ENCODE measurements around the gene NRF1.
"Not testable (repeated sequence)": the region's sequence is repeated elsewhere in the genome, so short reads cannot be mapped to it uniquely, and the experiment has no call there.

Gene NRF1

DNA sequence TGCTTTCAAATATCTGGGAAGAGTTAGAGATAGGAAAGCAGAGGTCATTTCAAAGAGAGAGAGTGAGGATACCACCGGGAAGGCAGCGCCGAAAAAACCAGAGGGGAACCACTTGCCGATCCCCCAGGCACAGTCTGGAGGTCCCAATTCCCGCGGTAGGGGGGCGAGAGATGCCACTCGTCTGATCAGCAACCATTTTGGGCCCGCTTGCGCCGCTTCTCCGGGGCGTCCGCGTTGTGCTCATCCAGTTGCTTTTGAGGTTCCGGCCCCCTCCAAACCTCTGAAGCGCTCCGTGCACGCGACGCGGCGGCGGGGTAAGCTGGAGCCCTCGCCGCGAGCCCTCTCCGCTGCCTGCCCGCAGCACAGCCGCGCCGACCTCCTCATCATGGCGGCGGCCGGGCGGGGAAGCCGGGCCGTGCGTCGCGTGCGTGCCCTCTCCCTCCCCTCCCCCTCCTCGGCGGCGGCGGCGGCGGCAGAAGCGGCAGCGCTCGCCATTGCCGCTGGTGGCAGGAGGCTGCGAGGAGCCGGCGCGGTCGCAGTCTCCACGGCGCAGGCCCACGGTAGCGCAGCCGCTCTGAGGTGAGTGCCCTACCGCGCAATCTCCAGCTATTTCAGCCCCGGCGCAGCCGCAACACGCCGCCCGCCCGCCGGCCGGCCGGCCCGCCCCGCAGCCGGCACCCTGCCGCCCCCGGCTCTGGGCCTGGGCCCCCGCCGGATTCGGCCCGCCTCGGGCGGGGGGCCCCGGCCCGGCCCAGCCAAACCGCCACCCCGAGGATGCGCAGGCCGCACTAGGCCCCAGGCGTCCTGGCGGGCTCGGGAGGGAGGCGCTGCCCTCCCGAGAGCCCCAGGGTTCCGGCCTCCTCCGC, at the start of gene NRF1:
TSS of gene NRF1 (plus strand) at position 475 of the 866 bp plus-strand sequence. CDS start 45,632 bp downstream, outside the sequence.
- DNase-seq, result peak; percentile 90

DNA sequence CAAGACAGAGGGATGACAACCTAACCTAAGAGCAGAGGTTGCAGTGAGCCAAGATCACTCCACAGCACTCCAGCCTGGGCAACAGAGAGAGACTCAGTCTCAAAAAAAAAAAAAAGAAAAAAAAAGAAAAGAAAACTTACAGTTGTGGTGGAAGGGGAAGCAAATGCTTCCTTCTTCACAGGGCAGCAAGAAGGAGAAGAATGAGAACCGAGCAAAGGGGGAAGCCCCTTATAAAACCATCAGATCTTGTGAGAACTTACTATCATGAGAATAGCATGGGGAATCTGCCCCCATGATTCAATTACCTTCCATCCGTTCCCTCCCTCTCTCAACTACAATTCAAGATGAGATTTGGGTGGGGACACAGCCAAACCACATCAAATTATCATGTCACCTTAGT, 45.2 kb upstream of the NRF1 start:
- not testable (repeated sequence) for DNase-seq

DNA sequence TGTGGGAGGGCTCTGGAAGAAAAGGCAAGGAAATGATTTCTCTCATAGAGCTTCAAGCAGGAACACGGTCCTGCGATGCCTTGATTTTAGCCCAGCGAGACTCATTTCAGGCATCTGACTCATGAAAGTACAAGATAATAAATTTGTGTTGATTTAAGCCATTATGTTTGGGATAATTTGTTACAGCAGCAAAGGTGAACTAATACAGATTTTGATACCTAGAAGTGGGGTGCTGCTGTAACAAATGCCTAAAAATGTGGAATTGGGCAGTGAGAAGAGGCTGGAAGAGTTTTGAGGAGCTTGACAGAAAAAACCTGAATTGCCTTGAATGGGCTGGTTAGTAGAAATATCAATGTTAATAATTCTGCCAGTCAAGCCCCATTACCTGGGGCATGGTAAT, 44.1 kb upstream of the NRF1 start:
- DNase-seq, result no peak

DNA sequence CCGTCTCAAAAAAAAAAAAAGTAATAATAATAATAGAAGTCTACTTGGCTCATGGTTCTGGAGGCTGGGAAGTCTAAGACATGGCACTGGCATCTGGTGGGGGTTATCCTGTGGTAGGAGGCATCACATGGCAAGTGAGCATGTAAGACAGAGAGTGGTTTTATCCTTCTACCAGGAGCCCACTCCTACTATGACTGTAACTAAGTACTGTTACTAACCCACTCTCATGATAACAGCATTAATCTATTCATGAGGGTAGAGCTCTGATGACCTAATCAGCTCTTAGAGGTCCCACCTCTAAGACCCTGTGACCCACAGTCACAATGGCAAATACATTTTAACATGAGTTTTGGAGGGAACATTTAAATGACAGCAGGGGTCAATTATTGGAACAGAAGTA, 43.3 kb upstream of the NRF1 start:
- DNase-seq, result no peak

DNA sequence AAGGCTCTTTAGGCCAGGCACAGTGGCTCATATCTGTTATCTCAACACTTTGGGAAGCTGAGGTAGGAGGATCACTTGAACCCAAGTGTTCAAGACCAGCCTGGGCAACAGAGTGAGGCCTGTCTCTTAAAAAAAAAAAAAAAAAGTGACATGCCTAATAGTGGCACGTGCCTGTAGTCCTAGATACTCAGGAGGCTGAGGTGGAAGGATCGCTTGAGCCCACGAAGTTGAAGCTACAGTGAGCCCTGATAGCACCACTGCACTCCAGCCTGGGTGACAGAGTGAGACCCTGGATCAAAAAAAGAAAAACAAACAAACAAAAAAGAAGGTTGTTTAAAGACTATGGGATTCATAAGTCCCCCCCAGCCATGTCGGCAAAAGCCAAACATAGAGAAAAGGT, 42.2 kb upstream of the NRF1 start:
- DNase-seq, result no peak

DNA sequence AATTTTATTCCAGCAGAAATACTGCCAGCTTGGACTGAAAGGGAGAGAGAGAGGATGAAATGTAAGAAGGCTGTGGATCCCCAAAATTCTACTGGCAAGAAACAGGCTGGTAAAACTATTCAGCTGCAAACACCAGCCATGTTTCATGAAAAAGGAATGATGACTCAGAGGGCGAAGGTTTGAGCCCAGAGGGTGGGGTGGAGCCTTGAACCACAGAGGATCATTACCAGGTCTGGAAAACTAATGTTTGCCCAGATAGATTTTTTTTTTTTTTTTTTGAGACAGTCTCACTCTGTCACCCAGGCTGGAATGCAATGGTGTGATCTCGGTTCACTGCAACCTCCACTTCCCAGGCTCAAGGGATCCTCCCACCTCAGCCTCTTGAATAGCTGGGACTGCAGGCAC, 41.7 kb upstream of the NRF1 start:
- DNase-seq, result no peak

DNA sequence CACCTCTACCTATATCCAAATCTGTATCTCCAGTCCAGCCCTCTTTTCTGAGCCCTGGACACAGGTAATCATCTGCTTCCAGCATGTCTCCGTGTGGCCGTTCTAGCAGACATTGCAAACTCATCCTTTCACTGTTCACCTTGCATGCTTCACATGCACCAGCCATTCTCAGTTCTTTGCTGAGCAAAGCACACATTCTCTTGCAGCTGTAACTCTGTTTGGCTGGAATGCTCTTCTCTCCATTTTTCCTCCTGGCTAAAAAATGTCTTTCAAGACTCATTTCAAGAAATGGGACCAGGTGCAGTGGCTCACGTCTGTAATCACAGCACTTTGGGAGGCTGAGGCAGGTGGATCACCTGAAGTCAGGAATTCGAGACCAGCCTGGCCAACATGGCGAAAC, 40.3 kb upstream of the NRF1 start:
- DNase-seq, result no peak

DNA sequence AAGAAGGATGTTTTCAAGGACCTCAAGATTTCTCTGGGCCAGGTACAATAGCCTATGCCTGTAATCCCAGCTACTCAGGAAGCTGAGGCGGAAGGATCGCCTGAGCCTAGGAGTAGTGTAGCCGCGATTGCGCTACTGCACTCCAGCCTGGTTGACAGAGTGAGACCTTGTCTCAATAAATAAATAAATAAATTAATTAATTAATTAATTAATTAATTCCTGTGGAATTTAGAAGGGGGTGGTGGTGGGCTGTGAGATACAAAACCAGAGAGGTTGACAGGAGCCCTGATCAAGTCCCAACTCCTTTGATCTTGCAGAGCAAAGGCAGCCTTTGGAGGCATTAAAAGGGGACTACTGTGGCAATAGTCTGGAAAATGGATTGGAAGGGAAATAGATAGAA, 39.3 kb upstream of the NRF1 start:
- no peak for DNase-seq

DNA sequence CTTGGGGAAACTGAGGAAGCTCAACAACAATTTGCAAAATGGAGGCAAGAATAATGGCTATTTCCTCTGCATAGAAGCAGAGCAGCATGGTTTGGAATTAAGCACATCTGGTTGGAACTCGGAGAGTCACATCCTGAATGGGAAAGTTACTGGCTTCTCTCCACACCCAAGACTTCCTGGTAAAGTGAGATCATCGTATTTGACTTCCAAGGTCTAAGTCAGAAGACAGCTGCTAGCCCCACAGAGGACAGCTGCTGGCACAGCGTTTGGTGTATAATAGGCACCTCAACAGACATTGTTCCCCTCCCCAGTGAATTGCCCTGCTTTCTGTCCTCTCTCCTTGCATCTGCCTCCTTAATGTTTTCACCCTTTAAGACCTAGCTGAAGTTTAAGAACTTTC, 37.0 kb upstream of the NRF1 start:
- DNase-seq, result no peak

DNA sequence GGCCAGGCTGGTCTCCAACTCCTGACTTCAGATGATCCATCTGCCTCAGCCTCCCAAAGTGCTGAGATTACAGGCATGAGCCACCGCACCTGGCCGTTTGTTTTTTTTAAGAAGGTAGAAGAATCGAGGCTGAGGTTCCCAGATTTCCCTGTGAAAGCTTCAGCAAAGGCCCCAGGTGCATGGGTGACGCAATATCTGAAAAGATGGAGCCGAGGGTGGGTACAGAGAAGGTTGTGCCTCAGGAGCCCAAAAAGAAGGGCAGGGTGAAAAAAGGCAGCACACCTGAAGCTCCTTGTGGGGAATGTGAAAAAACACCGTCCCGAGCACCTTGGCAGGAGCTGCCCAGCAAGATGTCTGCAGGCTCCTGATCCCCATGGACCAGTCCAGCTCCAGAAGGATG, 35.8 kb upstream of the NRF1 start:
- DNase-seq, result no peak

DNA sequence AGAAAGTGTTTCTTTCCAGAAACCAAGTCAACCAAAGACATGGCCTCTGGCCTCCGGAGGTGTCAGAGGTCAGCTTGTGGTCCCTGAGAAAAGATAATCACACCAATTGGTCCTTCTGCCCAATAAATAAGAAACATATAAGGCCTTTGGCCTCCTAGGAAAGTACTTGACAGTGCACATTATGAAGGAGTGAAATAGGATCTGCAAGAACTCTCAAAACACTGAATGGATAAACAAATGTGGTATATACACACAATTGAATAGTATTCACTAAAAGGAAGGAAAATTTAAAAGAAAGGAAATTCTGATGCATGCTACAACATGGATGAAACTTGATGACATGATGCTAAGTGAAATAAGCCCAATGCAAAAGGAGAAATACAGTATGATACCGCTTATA, 35.4 kb upstream of the NRF1 start:
- DNase-seq, result no peak

DNA sequence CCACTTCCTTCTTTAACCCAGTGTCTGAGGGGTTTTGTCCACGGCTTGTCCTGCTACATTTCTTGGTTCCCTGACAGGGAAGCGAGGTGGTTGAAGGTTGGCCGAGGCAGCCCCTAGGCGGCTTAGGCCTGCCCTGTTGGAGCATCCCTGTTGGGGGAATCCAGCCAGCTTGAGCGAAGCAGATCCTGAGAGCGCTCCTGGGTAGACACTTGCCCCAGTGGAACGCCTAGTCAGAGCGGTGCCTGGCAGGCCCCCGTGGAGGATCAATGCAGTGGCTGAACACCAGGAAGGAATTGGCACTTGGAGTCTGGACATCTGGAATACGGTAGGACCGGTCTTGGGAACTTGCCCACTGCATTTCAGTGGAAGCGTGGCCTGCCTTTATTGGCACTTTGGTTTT, 32.7 kb upstream of the NRF1 start:
- DNase-seq, result no peak

DNA sequence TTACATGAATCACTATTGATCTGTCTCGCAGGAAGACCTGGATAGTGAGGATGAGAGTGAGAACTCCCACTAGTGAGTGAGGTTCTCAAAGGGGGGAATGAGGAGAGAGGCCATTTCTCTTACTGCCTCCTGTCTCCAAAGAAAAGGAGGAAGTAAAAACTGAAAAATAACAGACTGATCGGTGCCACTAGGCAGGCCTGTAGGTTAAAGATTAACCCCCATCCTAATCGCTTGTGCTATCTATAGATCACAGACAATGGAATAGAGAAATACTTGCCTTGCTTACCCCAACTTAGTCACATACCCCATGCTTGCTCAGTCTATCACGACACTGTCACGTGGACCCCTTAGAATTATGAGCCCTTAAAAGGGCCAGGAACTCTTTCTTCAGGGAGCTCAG, 25.3 kb upstream of the NRF1 start:
- DNase-seq, result not testable (repeated sequence)

DNA sequence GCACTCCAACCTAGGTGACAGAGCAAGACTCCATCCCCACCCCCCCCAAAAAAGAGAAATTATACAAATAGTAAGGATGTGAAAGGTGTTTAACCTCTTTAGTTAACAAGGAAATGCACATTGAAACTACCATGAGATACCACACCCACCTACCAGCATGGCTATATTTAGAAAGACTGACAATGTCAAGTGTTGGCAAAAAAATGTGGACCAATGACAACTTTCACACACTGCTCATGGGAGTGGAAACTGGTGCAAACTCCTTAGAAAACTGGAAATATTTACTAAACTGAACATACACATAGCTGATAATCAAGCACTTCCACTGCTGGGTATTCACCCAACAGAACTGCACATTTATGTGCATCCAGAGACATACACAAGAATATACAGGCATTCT, 23.3 kb upstream of the NRF1 start:
- DNase-seq, result no peak

DNA sequence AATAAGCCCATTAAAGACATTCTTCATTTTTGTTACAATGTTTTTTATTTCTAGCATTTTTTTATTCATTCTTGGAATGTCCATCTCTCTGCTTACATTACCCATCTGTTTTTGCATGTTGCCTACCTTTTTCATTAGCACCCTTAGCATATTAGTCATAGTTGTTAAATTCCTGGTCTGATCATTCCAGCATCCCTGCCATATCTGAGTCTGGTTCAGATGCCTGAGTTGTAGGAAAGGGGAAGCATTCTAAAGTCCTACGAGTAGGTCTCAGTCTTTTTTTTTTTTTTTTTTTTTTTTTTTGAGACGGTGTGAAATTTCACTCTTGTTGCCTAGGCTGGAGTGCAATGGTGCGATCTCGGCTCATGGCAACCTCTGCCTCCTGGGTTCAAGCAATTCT, 19.7 kb upstream of the NRF1 start:
- no peak for DNase-seq

DNA sequence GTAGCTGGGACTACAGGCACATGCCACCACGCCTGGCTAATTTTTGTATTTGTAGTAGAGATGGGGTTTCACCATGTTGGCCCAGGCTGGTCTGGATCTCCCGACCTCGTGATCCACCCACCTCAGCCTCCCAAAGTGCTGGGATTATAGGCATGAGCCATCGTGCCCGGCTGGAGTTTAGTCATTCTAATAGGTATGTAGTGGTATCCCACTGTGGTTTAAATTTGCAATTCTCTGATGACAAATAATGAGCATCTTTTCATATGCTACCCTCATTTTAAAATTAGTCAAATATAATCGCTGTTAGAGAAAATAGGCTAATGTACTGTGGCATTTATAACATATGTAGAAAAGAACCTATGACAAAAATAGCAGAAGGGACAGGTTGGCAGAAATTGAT, 15.1 kb upstream of the NRF1 start:
- DNase-seq, result not testable (repeated sequence)

DNA sequence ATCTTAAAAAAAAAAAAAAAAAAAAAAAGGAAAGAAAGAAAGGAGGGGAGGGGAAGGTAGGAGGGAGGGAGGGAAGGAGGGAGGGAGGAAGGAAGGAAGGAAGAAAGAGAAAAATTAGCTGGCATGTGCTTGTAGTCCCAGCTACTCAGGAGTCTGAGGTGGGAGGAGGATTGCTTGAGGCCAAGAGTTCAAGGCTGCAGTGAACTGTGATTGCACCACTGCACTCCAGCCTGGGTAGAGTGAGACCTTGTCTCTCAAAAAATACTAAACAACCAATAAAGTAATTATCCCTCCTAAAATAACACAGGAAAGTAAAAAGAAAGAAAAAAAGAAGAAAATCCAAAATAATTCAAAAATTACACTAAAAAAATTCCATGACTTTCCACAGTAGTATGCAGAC, 13.8 kb upstream of the NRF1 start:
- no peak for DNase-seq

DNA sequence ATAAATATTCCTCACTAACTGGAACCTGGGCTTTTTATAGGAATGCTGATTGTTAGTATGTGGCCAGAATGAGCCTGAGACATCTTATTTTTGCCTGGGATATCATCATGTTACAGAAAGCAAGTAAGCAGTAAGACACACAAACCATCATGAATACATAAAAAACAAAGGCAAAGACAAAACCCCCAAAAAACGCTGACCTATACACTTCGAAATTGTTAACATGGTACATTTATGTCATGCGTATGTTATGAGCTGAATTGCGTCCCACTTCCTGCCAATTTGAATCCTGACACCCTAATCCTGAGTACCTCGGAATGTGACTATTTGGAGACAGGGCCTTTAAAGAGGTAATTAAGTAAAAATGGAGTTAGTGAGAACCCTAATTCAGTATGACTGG, 12.3 kb upstream of the NRF1 start:
- no peak for DNase-seq

DNA sequence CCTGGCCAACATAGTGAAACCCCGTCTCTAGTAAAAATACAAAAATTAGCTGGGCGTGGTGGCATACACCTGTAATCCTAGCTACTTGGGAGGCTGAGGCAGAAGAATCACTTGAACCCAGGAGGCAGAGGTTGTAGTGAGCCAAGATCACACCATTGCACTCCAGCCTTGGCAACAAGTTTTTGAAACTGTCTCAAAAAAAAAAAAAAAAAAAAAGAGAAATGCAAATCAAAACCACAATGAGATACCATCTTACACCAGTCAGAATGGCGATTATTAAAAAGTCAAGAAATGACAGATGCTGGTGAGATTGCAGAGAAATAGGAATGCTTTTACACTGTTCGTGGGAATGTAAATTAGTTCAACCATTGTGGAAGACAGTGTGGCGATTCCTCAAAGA, 7.9 kb upstream of the NRF1 start:
- not testable (repeated sequence) for DNase-seq

DNA sequence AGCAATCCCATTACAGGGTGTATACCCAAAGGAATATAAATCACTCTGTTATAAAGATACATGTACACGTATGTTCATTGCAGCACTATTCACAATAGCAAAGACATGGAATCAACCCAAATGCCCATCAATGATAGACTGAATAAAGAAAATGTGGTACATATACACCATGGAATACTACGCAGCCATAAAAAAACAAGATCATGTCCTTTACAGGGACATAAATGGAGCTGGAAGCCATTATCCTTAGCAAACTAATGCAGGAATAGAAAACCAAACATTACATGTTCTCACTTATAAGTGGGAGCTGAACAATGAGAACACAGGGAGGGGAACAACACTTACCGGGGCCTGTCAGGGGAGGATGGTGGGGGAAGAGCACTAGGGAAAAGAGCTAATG, 7.5 kb upstream of the NRF1 start:
- DNase-seq, result not testable (repeated sequence)

DNA sequence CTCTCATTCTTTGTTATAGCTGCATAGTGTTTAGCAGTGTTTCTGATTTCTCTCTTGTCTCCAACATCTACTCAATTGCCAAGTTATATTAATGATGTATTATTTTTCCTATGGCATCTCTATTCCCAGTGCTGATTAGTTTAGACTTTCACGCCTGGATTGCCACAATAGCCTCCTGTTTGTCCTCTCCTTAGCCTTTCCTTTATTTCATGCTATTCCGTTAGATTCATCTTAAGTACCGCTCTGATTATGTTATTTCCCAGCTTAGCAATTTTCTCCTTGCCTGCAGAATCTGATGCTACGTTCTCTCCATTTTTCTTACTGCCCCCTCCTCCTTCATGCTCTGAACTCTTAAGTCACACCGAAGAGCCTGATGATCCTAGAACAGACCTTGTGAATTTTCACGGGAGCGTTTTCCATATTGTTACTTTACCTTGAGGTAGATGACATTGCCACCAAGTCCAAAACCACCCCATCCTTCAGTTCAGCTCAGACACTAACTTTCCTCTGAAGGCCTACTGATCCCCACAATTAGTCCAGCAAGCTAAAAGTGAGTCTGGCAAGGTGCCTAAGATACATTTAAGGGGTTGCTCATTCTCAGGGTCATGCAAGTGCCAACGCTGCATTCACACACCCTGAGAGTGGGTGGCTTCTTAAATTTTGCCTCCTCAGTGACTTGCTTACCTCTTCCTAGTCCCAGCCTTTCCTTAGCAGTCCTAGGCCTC, 6.6 kb upstream of the NRF1 start:
- no peak for DNase-seq

DNA sequence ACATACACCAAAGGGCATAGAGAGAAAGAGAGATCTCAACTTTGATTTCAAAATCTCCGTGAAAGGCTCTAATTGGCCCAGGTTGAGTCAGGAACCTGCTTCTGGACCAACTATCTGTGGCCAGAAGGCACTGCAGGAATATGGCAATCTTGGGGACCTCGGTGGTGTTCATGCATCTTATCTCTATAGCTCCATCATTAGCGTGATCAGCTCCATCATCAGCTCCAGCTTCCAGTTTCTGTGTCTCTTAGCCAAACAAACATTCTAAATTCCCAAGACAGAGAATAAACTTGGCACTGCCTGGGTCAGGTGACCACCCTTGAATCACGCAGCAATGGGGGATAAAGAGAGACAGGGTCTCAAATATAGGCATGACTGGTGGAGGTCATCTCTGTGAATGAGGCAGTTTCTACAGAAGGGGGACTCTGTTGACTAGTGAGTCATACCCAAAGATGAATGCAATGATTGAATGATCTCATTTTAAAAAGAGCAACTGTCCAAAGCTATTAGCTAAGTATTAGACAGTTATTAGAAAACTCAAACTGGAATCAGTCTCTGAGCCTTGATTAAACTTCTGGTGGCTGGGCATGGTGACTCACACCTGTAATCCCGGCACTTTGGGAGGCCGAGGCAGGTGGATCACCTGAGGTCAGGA, 5.4 kb upstream of the NRF1 start:
- no peak for DNase-seq

DNA sequence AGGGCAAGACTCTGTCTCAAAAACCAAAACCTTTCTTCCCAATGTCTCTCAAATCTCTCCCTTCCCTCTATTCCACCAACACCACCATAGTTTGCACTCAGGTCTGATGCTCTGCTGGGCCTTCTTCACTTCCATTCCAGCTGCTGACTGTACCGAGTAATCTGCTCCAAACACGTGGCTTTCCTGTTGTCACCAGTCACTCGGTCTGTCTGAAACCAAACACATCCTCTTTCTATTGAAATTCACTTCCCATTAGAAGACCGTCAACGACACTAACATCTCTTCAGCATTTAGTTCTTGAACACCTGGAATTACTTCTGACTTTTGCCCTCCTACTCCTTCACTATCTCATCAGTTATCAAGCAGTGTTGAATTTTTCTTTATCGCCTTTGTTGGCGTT, 4.7 kb upstream of the NRF1 start:
- no peak for DNase-seq
